GM23248 (cell line): ENCODE results near the gene ZNF346. TPM values are rescaled to one million over a fixed set of nuclear protein-coding genes. Genes with fewer than 3 reads are reported as not detected.

Experiments
- DNase-seq: peaks from one replicate; pipeline ENCODE4 v3.0.0-alpha.2; 2015
- H2AFZ ChIP-seq: fragments of 200-600 bp; sonication (generic); 2 replicates; pipeline ENCODE4 v1.6.1; 2016; ENCODE audit warnings: antibody characterized with exemption
- H3F3A ChIP-seq: fragments of 200-600 bp; sonication (generic); 2 replicates; pipeline ENCODE4 v1.6.1; 2016; ENCODE audit warnings: mild to moderate bottlenecking, antibody characterized with exemption, mixed run types; ENCODE audit not compliant: insufficient read depth
- H3K27ac ChIP-seq: fragments of 200-600 bp; sonication (generic); 2 replicates; pipeline ENCODE4 v1.5.1; 2016; ENCODE audit warnings: mild to moderate bottlenecking
- H3K27me3 ChIP-seq: fragments of 200-600 bp; sonication (generic); replicated peaks from 2 replicates; pipeline ENCODE4 v1.6.1; 2016; ENCODE audit warnings: mild to moderate bottlenecking; ENCODE audit not compliant: insufficient read depth
- H3K36me3 ChIP-seq: fragments of 200-600 bp; sonication (generic); 2 replicates; pipeline ENCODE4 v1.6.1; 2016; ENCODE audit warnings: low read depth, mild to moderate bottlenecking
- H3K4me1 ChIP-seq: fragments of 200-600 bp; sonication (generic); 2 replicates; pipeline ENCODE4 v1.6.1; 2016; ENCODE audit warnings: mild to moderate bottlenecking; ENCODE audit not compliant: insufficient read depth
- H3K4me2 ChIP-seq: fragments of 200-600 bp; sonication (generic); one replicate; pipeline ENCODE4 v1.6.1; 2016; ENCODE audit warnings: mild to moderate bottlenecking; ENCODE audit not compliant: unreplicated experiment
- H3K4me3 ChIP-seq: fragments of 200-600 bp; sonication (generic); 2 replicates; pipeline ENCODE4 v1.5.1; 2016; ENCODE audit warnings: mild to moderate bottlenecking
- H3K79me2 ChIP-seq: fragments of 200-600 bp; sonication (generic); 2 replicates; pipeline ENCODE4 v1.6.1; 2016; ENCODE audit warnings: mild to moderate bottlenecking; ENCODE audit not compliant: insufficient read depth
- H3K9ac ChIP-seq: fragments of 200-600 bp; sonication (generic); 2 replicates; pipeline ENCODE4 v1.6.1; 2016; ENCODE audit warnings: mild to moderate bottlenecking
- H3K9me2 ChIP-seq: fragments of 200-600 bp; sonication (generic); 2 replicates; pipeline ENCODE4 v1.6.1; 2016; ENCODE audit warnings: mixed run types, mild to moderate bottlenecking, moderate library complexity; ENCODE audit not compliant: insufficient read depth
- H3K9me3 ChIP-seq: fragments of 200-600 bp; sonication (generic); one replicate; pipeline ENCODE4 v1.6.1; 2017; ENCODE audit warnings: low read depth
- H4K20me1 ChIP-seq: fragments of 200-600 bp; sonication (generic); 2 replicates; pipeline ENCODE4 v1.6.0; 2016; ENCODE audit not compliant: insufficient read depth
- EZH2 ChIP-seq: fragments of 200-600 bp; sonication (generic); IDR thresholded peaks from 2 replicates; pipeline ENCODE4 v1.6.1; 2018; ENCODE audit warnings: antibody characterized with exemption, mild to moderate bottlenecking; ENCODE audit not compliant: insufficient read depth, poor library complexity, severe bottlenecking
- EZH2phosphoT487 ChIP-seq: fragments of 200-600 bp; sonication (generic); IDR thresholded peaks from 2 replicates; pipeline ENCODE4 v1.6.1; 2018; ENCODE audit warnings: antibody characterized with exemption, moderate library complexity, mild to moderate bottlenecking, low read depth; ENCODE audit not compliant: insufficient read depth
- WGBS, 2 experiments: methylation state at CpG; one replicate each; pipeline ENCODE4 v1.1.6; 2015 to 2017; ENCODE audit warnings: low lambda C conversion rate in 2 of 2, low coverage in 1 of 2; ENCODE audit errors: missing lambda C conversion rate in 2 of 2; 5-methylcytosine and 5-hydroxymethylcytosine counted together
- in situ Hi-C: fragments of 300-500 bp; cut with MboI; formaldehyde crosslinking; loops from 2 replicates; pipeline ENCODE4 v1.15.0; 2020
- polyA plus RNA-seq: library from polyadenylated mRNA; unstranded; fragments of >200 nt; fragmentation: Nextera tagmentation; extraction: Ambion mirVana; gene quantifications from 2 replicates; pipeline ENCODE4 v1.2.1, GENCODE V29; 2016
- total RNA-seq: library from RNA; depleted of rRNA; stranded (reverse); fragments of >200 nt; shearing (Covaris generic); gene quantifications from 2 replicates; pipeline ENCODE4 v1.2.3, GENCODE V29; 2014

ZNF346 gene
- total and polyA plus RNA-seq, 2 experiments from 2014 or later, result 13.5 to 14.8 TPM

- Histone ChIP-seq H3K9ac (no peak overlapping the region), H2AFZ (peak overlapping the region; percentile 72), H3K4me1 (no peaks in the 10 kb centered on the region), H3K9me3 (no peaks in the 10 kb centered on the region), H3K36me3 (no peaks in the 10 kb centered on the region), H3K27ac (no peak overlapping the region), H3K4me2 (no peak overlapping the region), H4K20me1 (no peaks in the 10 kb centered on the region), H3K79me2 (no peaks in the 10 kb centered on the region), H3K4me3 (no peak overlapping the region), H3K9me2 (no peaks in the 10 kb centered on the region), H3K27me3 (no peaks in the 10 kb centered on the region), H3F3A (no peaks in the 10 kb centered on the region)
- no peak for TF ChIP-seq EZH2
- TF ChIP-seq EZH2phosphoT487, result no peak
- in situ Hi-C loops, result loop anchor here (10.0 kb wide), 1 partner anchor 449 kb away; no protein-coding TSS in a partner anchor
- peak; percentile 76 for DNase-seq
- 12 to 14% methylated on average over 14 of the region's 14 CpGs for WGBS, 2 experiments
Measured at GRCh38 chr5:177113566-177114424, 91.3 kb downstream of the ZNF346 start.

DNA sequence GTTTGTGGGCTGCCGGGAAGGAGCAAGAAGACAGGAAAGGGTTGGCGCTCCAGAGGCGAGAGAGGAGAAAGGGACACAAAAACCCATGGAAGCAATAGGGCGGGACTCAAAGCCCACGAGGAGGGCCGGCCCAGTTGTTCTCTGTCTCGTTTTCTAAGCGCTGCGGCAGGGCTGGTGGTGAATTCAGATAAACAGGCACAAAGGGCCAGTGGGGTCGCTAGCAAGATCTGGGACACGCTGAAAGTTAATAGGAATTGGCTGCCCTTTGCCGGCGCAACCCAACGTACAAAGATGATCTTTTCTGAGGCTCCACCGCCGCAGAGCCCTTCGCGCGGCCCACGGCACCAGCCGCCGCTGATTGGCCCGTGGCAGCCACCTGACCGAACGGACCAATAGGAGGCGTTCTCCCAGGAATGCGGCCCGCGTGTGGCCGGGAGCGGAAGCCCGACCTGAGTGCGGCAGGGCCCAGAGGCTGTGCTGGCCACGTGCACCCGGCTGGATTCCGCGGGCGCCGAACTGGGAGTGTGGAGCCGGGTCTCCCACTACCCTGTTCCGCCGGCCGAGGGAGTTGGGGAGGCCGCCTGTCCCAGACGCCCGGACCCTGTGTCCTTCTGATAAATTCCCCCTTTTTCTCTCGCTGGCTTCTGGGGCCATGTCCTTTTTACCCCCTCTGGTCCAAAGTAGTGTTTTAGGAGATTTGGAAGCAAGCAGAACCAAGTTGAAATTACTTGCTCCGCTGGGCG is 94.3 kb downstream of the ZNF346 start:
- Histone ChIP-seq H2AFZ (peak overlapping the region; percentile 95), H3K27ac (no peak overlapping the region), H3K9me2 (no peaks in the 10 kb centered on the region), H3K79me2 (no peaks in the 10 kb centered on the region), H3K36me3 (no peaks in the 10 kb centered on the region), H3F3A (no peaks in the 10 kb centered on the region), H3K4me3 (peak overlapping the region; percentile 38), H3K9ac (peak overlapping the region; percentile 34; the same call in 1 of the 2 replicates), H3K4me1 (no peaks in the 10 kb centered on the region), H3K27me3 (no peaks in the 10 kb centered on the region), H4K20me1 (no peaks in the 10 kb centered on the region), H3K4me2 (peak overlapping the region; percentile 43), H3K9me3 (no peaks in the 10 kb centered on the region)
- WGBS, 2 experiments, result 14 to 17% methylated on average over 47 to 48 of the region's 49 CpGs
- peak; percentile 88 for DNase-seq
- TF ChIP-seq EZH2 (no peak), EZH2phosphoT487 (no peak)
- in situ Hi-C loops, result loop anchor here (10.0 kb wide), 1 partner anchor 452 kb away; no protein-coding TSS in a partner anchor

- Histone ChIP-seq H3K4me2 (no peak overlapping the region), H3K4me3 (no peak overlapping the region), H3K79me2 (no peaks in the 10 kb centered on the region), H3K27me3 (no peaks in the 10 kb centered on the region), H2AFZ (peak overlapping the region; percentile 95), H3K4me1 (no peaks in the 10 kb centered on the region), H3K9me3 (no peaks in the 10 kb centered on the region), H4K20me1 (no peaks in the 10 kb centered on the region), H3K36me3 (no peaks in the 10 kb centered on the region), H3F3A (no peaks in the 10 kb centered on the region), H3K9me2 (no peaks in the 10 kb centered on the region), H3K27ac (no peak overlapping the region), H3K9ac (no peak overlapping the region)
- in situ Hi-C loops, result loop anchor here (10.0 kb wide), 1 partner anchor 453 kb away; no protein-coding TSS in a partner anchor
- TF ChIP-seq EZH2phosphoT487 (no peak), EZH2 (no peak)
- DNase-seq, result no peak
- 97 to 98% methylated on average over 29 to 30 of the region's 30 CpGs for WGBS, 2 experiments
Measured at GRCh38 chr5:177117441-177118045, 95.0 kb downstream of the ZNF346 start.

DNA sequence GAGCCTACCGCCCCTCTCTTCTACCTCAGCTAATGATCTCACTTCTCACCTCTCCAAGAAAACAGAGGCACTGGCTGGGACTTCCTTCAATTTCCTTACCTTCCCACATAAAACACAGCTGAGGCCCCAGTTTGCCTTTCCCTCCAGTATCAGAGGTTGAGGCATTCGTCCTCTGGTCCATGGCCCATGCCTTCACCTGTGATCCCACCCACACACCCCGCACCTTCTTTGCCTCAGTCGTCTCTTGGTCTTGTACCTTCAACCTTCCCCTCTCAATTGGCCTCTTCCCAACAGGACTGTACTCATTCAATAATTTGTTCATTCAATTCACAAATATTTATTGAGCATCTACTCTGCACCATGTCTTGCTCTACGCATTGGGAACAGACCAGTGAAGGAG is 100.1 kb downstream of the ZNF346 start:
- in situ Hi-C loops, result no loop called here
- H4K20me1 ChIP-seq, result no peaks in the 10 kb centered on the region

More for the DNA sequence above, 100.1 kb downstream of the ZNF346 start:
- H3K9me3 ChIP-seq, result no peaks in the 10 kb centered on the region
- H3F3A ChIP-seq, result no peaks in the 10 kb centered on the region
- no peak overlapping the region for H3K9ac ChIP-seq
- no peak overlapping the region for H3K27ac ChIP-seq
- no peaks in the 10 kb centered on the region for H3K4me1 ChIP-seq
- H3K4me2 ChIP-seq, result no peak overlapping the region
- H2AFZ ChIP-seq, result no peak overlapping the region
- no peaks in the 10 kb centered on the region for H3K79me2 ChIP-seq
- H3K4me3 ChIP-seq, result no peak overlapping the region
- H3K36me3 ChIP-seq, result no peaks in the 10 kb centered on the region
- H3K27me3 ChIP-seq, result no peaks in the 10 kb centered on the region
- no peak for DNase-seq
- TF ChIP-seq EZH2 (no peak), EZH2phosphoT487 (no peak)
- no peaks in the 10 kb centered on the region for H3K9me2 ChIP-seq
- WGBS, 2 experiments, result 80 to 85% methylated on average over 5 of the region's 5 CpGs
